ENCODE measurements around the gene DHRS11.
A peak's percentile ranks its signal among the peaks of the same experiment; 100 is the strongest.

DHRS11 gene

GRCh38 chr17:36576793-36577192 lies 14.9 kb upstream of the DHRS11 start:
- Mint-ChIP-seq H3K4me1 (ENCODE audit: low read depth) (peaks cover 9% of the 10 kb centered on the region), H3K36me3 (ENCODE audit: low read depth) (peaks cover 55% of the 10 kb centered on the region), H3K27ac (no peak overlapping the region), H3K9me3 (no peaks in the 10 kb centered on the region), H3K4me3 (no peak overlapping the region), H3K27me3 (ENCODE audit: low read depth) (no peaks in the 10 kb centered on the region)
- no peak for DNase-seq (ENCODE audit: low spot score)

GRCh38 chr17:36578671-36579070 lies 13.0 kb upstream of the DHRS11 start:
- H3K27ac Mint-ChIP-seq: no peak overlapping the region
- H3K4me3 Mint-ChIP-seq: no peak overlapping the region
- H3K36me3 Mint-ChIP-seq (ENCODE audit: low read depth): peaks cover 53% of the 10 kb centered on the region
- H3K27me3 Mint-ChIP-seq (ENCODE audit: low read depth): no peaks in the 10 kb centered on the region
- no peaks in the 10 kb centered on the region for H3K9me3 Mint-ChIP-seq
- peaks cover 7% of the 10 kb centered on the region for H3K4me1 Mint-ChIP-seq (ENCODE audit: low read depth)
- DNase-seq (ENCODE audit: low spot score): no peak

GRCh38 chr17:36583787-36584186 lies 7.9 kb upstream of the DHRS11 start:
- no peak overlapping the region for H3K27ac Mint-ChIP-seq
- H3K36me3 Mint-ChIP-seq (ENCODE audit: low read depth): peaks cover 58% of the 10 kb centered on the region
- no peaks in the 10 kb centered on the region for H3K9me3 Mint-ChIP-seq
- H3K4me1 Mint-ChIP-seq (ENCODE audit: low read depth): peaks cover 2% of the 10 kb centered on the region
- H3K4me3 Mint-ChIP-seq: no peak overlapping the region
- no peaks in the 10 kb centered on the region for H3K27me3 Mint-ChIP-seq (ENCODE audit: low read depth)
- DNase-seq (ENCODE audit: low spot score): no peak

- Mint-ChIP-seq H3K9me3 (no peaks in the 10 kb centered on the region), H3K4me3 (no peak overlapping the region), H3K36me3 (ENCODE audit: low read depth) (peaks cover 49% of the 10 kb centered on the region), H3K4me1 (ENCODE audit: low read depth) (peaks cover 10% of the 10 kb centered on the region), H3K27ac (no peak overlapping the region), H3K27me3 (ENCODE audit: low read depth) (no peaks in the 10 kb centered on the region)
- DNase-seq (ENCODE audit: low spot score): no peak
Measured at GRCh38 chr17:36586138-36586537, 5.5 kb upstream of the DHRS11 start.

- H3K36me3 Mint-ChIP-seq (ENCODE audit: low read depth): peaks cover 37% of the 10 kb centered on the region
- DNase-seq (ENCODE audit: low spot score): no peak
- H3K27me3 Mint-ChIP-seq (ENCODE audit: low read depth): no peaks in the 10 kb centered on the region
- H3K9me3 Mint-ChIP-seq: no peaks in the 10 kb centered on the region
- peaks cover 21% of the 10 kb centered on the region for H3K4me1 Mint-ChIP-seq (ENCODE audit: low read depth)
- no peak overlapping the region for H3K27ac Mint-ChIP-seq
- H3K4me3 Mint-ChIP-seq: no peak overlapping the region
Measured at GRCh38 chr17:36590082-36590481, 1.6 kb upstream of the DHRS11 start.

GRCh38 chr17:36592316-36592715 lies 637 bp downstream of the DHRS11 start:
- Mint-ChIP-seq H3K27ac (no peak overlapping the region), H3K27me3 (ENCODE audit: low read depth) (no peaks in the 10 kb centered on the region), H3K36me3 (ENCODE audit: low read depth) (peaks cover 26% of the 10 kb centered on the region), H3K4me3 (peak overlapping the region; percentile 33), H3K4me1 (ENCODE audit: low read depth) (peaks cover 21% of the 10 kb centered on the region), H3K9me3 (no peaks in the 10 kb centered on the region)
- no peak for DNase-seq (ENCODE audit: low spot score)

GRCh38 chr17:36592716-36593321 lies 1.1 kb downstream of the DHRS11 start:
- Mint-ChIP-seq H3K4me3 (peak overlapping the region; percentile 33), H3K27me3 (ENCODE audit: low read depth) (no peaks in the 10 kb centered on the region), H3K4me1 (ENCODE audit: low read depth) (peaks cover 21% of the 10 kb centered on the region), H3K27ac (no peak overlapping the region), H3K9me3 (no peaks in the 10 kb centered on the region), H3K36me3 (ENCODE audit: low read depth) (peaks cover 22% of the 10 kb centered on the region)
- DNase-seq (ENCODE audit: low spot score): no peak

GRCh38 chr17:36593656-36594316 lies 2.1 kb downstream of the DHRS11 start:
- no peak for DNase-seq (ENCODE audit: low spot score)
- Mint-ChIP-seq H3K9me3 (no peaks in the 10 kb centered on the region), H3K27me3 (ENCODE audit: low read depth) (no peaks in the 10 kb centered on the region), H3K27ac (no peak overlapping the region), H3K4me1 (ENCODE audit: low read depth) (peaks cover 21% of the 10 kb centered on the region), H3K4me3 (peak overlapping the region; percentile 5), H3K36me3 (ENCODE audit: low read depth) (peaks cover 17% of the 10 kb centered on the region)

- H3K27ac Mint-ChIP-seq: no peak overlapping the region
- no peaks in the 10 kb centered on the region for H3K27me3 Mint-ChIP-seq (ENCODE audit: low read depth)
- H3K9me3 Mint-ChIP-seq: no peaks in the 10 kb centered on the region
- no peak for DNase-seq (ENCODE audit: low spot score)
- H3K36me3 Mint-ChIP-seq (ENCODE audit: low read depth): peaks cover 10% of the 10 kb centered on the region
- peaks cover 18% of the 10 kb centered on the region for H3K4me1 Mint-ChIP-seq (ENCODE audit: low read depth)
- H3K4me3 Mint-ChIP-seq: no peak overlapping the region
Measured at GRCh38 chr17:36594626-36595401, 3.1 kb downstream of the DHRS11 start.

GRCh38 chr17:36597226-36597625 lies 5.5 kb downstream of the DHRS11 start:
- Mint-ChIP-seq H3K27ac (no peak overlapping the region), H3K36me3 (ENCODE audit: low read depth) (peaks cover 5% of the 10 kb centered on the region), H3K4me1 (ENCODE audit: low read depth) (peaks cover 23% of the 10 kb centered on the region), H3K27me3 (ENCODE audit: low read depth) (no peaks in the 10 kb centered on the region), H3K9me3 (no peaks in the 10 kb centered on the region), H3K4me3 (no peak overlapping the region)
- DNase-seq (ENCODE audit: low spot score): no peak

- Mint-ChIP-seq H3K9me3 (no peaks in the 10 kb centered on the region), H3K4me3 (no peak overlapping the region), H3K27me3 (ENCODE audit: low read depth) (no peaks in the 10 kb centered on the region), H3K36me3 (ENCODE audit: low read depth) (peaks cover 5% of the 10 kb centered on the region), H3K27ac (no peak overlapping the region), H3K4me1 (ENCODE audit: low read depth) (peaks cover 25% of the 10 kb centered on the region)
- no peak for DNase-seq (ENCODE audit: low spot score)
Measured at GRCh38 chr17:36597866-36598777, 6.4 kb downstream of the DHRS11 start.

- Mint-ChIP-seq H3K4me1 (ENCODE audit: low read depth) (peaks cover 22% of the 10 kb centered on the region), H3K9me3 (no peaks in the 10 kb centered on the region), H3K27ac (no peak overlapping the region)
Measured at GRCh38 chr17:36598951-36599401, 7.3 kb downstream of the DHRS11 start.

GRCh38 chr17:36599546-36600250 lies 8.0 kb downstream of the DHRS11 start:
- Mint-ChIP-seq H3K27ac (no peak overlapping the region), H3K36me3 (ENCODE audit: low read depth) (peaks cover 5% of the 10 kb centered on the region), H3K9me3 (no peaks in the 10 kb centered on the region), H3K27me3 (ENCODE audit: low read depth) (no peaks in the 10 kb centered on the region), H3K4me1 (ENCODE audit: low read depth) (peaks cover 24% of the 10 kb centered on the region), H3K4me3 (no peak overlapping the region)
- DNase-seq (ENCODE audit: low spot score): no peak

More at GRCh38 chr17:36598951-36599401, 7.3 kb downstream of the DHRS11 start:
- Mint-ChIP-seq H3K27me3 (ENCODE audit: low read depth) (no peaks in the 10 kb centered on the region), H3K4me3 (no peak overlapping the region), H3K36me3 (ENCODE audit: low read depth) (peaks cover 5% of the 10 kb centered on the region)
- no peak for DNase-seq (ENCODE audit: low spot score)

Data from T-helper 2 cell treated with Interferon-gamma antibody and Interleukin-4, amounts not matched to agents 5 μg/mL and 100 μg/mL, for 36 hours (primary cell).